AG04449 (cell line): Measurements from ENCODE around the gene ADRA2C.

Experiments used
- CTCF ChIA-PET: fragments of 350-600 bp; formaldehyde crosslinking; extraction: SDS; loops from one replicate; lab custom pipeline; 2021; ENCODE audit warnings: antibody characterized with exemption; lab: Yijun Ruan, JAX
- POLR2A ChIA-PET: fragments of 400-600, 350-600 bp; formaldehyde crosslinking; extraction: SDS; loops from one replicate; lab custom pipeline; 2020; ENCODE audit warnings: antibody characterized with exemption, inconsistent platforms; lab: Yijun Ruan, JAX
- DNase-seq: peaks from one replicate; pipeline ENCODE4 v3.0.0-alpha.2; 2010; ENCODE audit warnings: low read depth, low spot score
- H3K4me3 ChIP-seq: 2 replicates; pipeline ENCODE4 v1.5.1; 2011; ENCODE audit warnings: low read depth, mild to moderate bottlenecking, control low read depth, low read length
- CTCF ChIP-seq: IDR thresholded peaks from one replicate; pipeline ENCODE4 v1.5.1; 2011; ENCODE audit warnings: mild to moderate bottlenecking, moderate library complexity, low read length, control low read depth, inconsistent platforms; ENCODE audit not compliant: insufficient read depth; ENCODE audit errors: missing control alignments

Gene ADRA2C

GRCh38 chr4:3769642-3770184 is 3.5 kb downstream of the ADRA2C start:
- POLR2A ChIA-PET: no interaction called here

GRCh38 chr4:3770323-3771163 is 4.4 kb downstream of the ADRA2C start:
- ChIA-PET CTCF (no interaction called here), POLR2A (no interaction called here)
- no peak for DNase-seq
- no peak for TF ChIP-seq CTCF
- H3K4me3 ChIP-seq: no peak overlapping the region

More at GRCh38 chr4:3769642-3770184, 3.5 kb downstream of the ADRA2C start:
- CTCF ChIA-PET: no interaction called here
- H3K4me3 ChIP-seq: no peak overlapping the region
- DNase-seq: no peak
- no peak for TF ChIP-seq CTCF

DNA sequence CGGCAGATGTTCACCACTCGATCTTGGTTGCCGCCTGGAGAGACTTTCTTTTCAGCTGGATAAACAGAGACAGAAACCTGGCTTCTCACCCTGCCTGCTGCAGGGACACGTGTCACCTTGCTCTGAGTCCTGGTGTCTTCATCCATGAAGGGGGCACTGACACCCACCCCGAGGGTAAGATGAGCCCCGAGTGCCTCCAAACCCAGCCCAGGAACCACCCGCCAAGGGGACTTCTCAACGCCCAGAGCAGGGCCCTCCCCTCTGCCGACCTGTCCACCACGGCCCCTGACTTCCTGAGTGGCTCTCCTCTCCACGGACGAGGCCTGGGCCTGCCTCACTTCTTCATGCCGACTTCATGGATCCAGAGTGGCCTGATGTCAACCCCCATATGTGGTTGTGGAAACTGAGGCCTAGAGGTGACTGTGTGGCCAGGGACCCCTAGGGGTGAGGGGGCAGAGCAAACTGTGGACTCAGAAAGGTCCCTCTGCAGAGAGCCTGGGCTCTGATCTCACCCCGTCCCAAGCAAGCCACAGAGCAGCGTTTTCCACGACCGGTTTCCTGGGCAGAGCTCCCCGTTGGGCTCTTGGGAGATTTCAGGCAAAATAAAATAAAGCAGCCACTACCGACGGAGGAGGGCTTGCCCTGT is 5.1 kb downstream of the ADRA2C start:
- no peak for DNase-seq
- H3K4me3 ChIP-seq: no peak overlapping the region
- POLR2A ChIA-PET: no interaction called here
- TF ChIP-seq CTCF: no peak
- CTCF ChIA-PET: no interaction called here

- POLR2A ChIA-PET: no interaction called here
- CTCF ChIA-PET: no interaction called here
- TF ChIP-seq CTCF: no peak
Observed at GRCh38 chr4:3771939-3772495, 5.8 kb downstream of the ADRA2C start.

GRCh38 chr4:3772632-3773031 is 6.4 kb downstream of the ADRA2C start:
- no peak for DNase-seq
- TF ChIP-seq CTCF: no peak
- POLR2A ChIA-PET: no interaction called here
- CTCF ChIA-PET: no interaction called here
- H3K4me3 ChIP-seq: no peak overlapping the region

More at GRCh38 chr4:3771939-3772495, 5.8 kb downstream of the ADRA2C start:
- DNase-seq: no peak
- no peak overlapping the region for H3K4me3 ChIP-seq

DNA sequence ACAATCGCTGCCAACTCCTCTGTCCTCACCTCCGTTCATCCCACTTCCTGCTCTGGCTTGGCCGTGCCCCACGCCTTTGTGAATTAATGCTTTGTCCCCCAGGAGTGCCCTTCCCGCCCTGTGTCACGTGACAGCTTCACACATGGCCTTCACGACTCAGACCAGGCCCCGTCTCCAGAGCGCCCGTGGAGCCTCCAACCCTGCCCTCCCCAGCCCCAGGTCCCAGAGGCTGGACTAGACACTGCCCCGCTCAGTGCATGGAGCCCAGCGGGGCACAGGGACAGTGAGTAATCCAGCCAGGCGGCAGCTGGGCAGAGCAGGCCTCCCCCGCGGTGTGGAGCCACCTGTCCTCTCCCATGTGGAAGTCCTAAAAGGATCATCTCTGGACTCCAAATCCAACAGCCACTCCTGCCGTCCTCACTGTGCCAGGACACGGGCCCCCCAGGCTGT is 7.4 kb downstream of the ADRA2C start:
- no peak for TF ChIP-seq CTCF
- POLR2A ChIA-PET: no interaction called here
- DNase-seq: no peak
- CTCF ChIA-PET: no interaction called here
- no peak overlapping the region for H3K4me3 ChIP-seq
